Brain microvascular endothelial cell (primary cell): ENCODE results near the gene EML1.

Experiments
- DNase-seq: peaks from one replicate; pipeline ENCODE4 v3.0.0-alpha.2; 2020
- H3K27ac ChIP-seq: fragments of 250-450 bp; sonication (Bioruptor Pico); 2 replicates; pipeline ENCODE4 v1.5.1; 2020; ENCODE audit warnings: mild to moderate bottlenecking, moderate library complexity
- H3K27me3 ChIP-seq: fragments of 250-450 bp; sonication (Bioruptor Pico); replicated peaks from 2 replicates; pipeline ENCODE4 v1.5.1; 2020; ENCODE audit warnings: mild to moderate bottlenecking
- H3K36me3 ChIP-seq: fragments of 250-450 bp; sonication (Bioruptor Pico); replicated peaks from 2 replicates; pipeline ENCODE4 v1.5.1; 2020; ENCODE audit warnings: mild to moderate bottlenecking
- H3K4me3 ChIP-seq: 2 replicates; pipeline ENCODE4 v1.5.1; 2011; ENCODE audit warnings: low read depth, mild to moderate bottlenecking, control low read depth, low read length, moderate library complexity
- CTCF ChIP-seq: IDR thresholded peaks from 2 replicates; pipeline ENCODE4 v1.5.1; 2011; ENCODE audit warnings: low read depth, mild to moderate bottlenecking, moderate library complexity, low read length, control low read depth, inconsistent platforms; ENCODE audit errors: missing control alignments
- in situ Hi-C: cut with HindIII; loops from 2 replicates; pipeline ENCODE4 v1.10.0; 2017; ENCODE audit warnings: low sequenced_read_pairs, low pct_ligation_motif_present

Gene EML1

GRCh38 chr14:99950181-99950580, 157.0 kb downstream of the EML1 start:
- Histone ChIP-seq H3K27me3 (no peaks in the 10 kb centered on the region), H3K36me3 (no peaks in the 10 kb centered on the region), H3K4me3 (no peak overlapping the region), H3K27ac (no peak overlapping the region)
- TF ChIP-seq CTCF, result no peak
- DNase-seq, result no peak
- in situ Hi-C loops, result no loop called here

DNA sequence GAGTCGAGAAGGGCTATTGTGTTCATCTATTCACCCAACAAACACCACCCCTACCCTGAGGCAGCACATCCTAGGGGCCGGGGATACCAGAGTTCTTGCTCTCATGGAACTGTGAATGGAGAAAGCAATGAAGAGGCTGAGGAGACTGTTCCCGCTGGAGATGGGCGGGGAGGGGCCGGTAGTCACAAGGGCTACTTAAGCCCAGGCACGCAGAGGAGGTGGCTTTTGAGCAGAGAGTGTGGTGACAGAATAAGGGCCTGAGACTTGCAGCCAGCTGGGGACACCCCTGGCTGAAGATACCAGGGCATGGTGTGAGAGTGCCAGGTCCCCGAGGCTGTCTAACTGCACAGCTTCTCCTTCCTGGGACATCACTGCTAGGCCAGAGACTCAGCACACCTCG, 157.9 kb downstream of the EML1 start:
- Histone ChIP-seq H3K27me3 (no peaks in the 10 kb centered on the region), H3K27ac (no peak overlapping the region), H3K4me3 (no peak overlapping the region), H3K36me3 (no peaks in the 10 kb centered on the region)
- no peak for DNase-seq
- TF ChIP-seq CTCF, result no peak
- in situ Hi-C loops, result no loop called here

- H3K36me3 ChIP-seq, result no peaks in the 10 kb centered on the region
- in situ Hi-C loops, result no loop called here
- DNase-seq, result no peak
- H3K27me3 ChIP-seq, result no peaks in the 10 kb centered on the region
- H3K4me3 ChIP-seq, result no peak overlapping the region
- TF ChIP-seq CTCF, result no peak
- H3K27ac ChIP-seq, result no peak overlapping the region
Observed at GRCh38 chr14:99952039-99952438, 158.8 kb downstream of the EML1 start.

GRCh38 chr14:99952453-99952852, 159.2 kb downstream of the EML1 start:
- Histone ChIP-seq H3K36me3 (no peaks in the 10 kb centered on the region), H3K27me3 (no peaks in the 10 kb centered on the region), H3K27ac (no peak overlapping the region), H3K4me3 (no peak overlapping the region)
- no peak for DNase-seq
- TF ChIP-seq CTCF, result no peak
- in situ Hi-C loops, result no loop called here

DNA sequence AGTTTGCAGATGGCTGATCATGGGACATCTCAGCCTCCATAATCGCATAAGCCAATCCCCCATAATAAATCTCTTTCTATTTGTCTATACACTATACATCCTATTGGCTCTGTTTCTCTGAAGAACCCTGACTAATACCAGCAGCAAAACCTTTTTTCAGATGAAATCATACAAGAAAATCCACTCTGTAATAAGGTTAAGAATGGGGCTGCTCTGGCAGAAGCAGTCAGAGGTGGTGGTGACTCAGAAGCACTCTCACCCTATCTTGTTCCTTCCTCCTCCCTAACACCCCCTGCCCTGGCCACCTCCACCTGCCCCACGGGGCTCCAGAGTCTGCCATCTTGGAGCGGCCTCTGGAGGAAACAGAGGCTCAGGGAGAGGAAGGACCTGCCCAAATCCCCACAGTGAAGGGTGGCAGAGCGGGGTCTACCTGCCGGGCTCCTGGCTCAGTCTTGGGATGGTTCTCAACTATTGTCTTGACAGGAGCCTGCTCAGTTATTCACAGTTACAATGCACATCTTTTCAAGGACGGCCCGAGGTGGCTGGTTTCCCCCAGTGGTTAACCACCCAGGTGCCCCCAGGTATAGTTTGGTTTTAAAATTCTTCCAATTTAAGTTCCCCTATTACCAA, 162.7 kb downstream of the EML1 start:
- no peaks in the 10 kb centered on the region for H3K27me3 ChIP-seq
- H3K4me3 ChIP-seq, result no peak overlapping the region
- no peaks in the 10 kb centered on the region for H3K36me3 ChIP-seq
- H3K27ac ChIP-seq, result no peak overlapping the region
- TF ChIP-seq CTCF, result no peak
- DNase-seq, result no peak
- in situ Hi-C loops, result no loop called here

DNA sequence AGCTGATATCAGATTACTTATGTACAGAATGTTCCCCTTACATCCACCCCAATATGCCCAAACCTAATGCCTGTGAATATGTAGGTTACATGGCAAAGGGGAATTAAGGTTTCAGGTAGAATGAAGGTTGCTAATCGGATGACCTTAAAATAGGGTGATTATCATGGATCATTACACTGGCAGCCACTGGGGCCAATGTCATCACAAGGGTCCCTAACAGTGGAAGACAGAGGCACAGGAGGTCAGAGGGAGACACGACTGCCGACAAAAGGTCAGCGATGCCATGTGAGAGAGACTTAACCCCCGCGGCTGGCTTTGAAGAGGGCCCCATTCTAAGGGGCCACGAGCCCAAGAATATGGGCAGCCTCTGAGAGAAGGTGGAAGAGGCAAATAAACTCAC, 165.2 kb downstream of the EML1 start:
- no peaks in the 10 kb centered on the region for H3K27me3 ChIP-seq
- no peaks in the 10 kb centered on the region for H3K36me3 ChIP-seq
- in situ Hi-C loops, result no loop called here
- DNase-seq, result no peak
- no peak overlapping the region for H3K4me3 ChIP-seq
- TF ChIP-seq CTCF, result no peak
- H3K27ac ChIP-seq, result no peak overlapping the region
